Colon (tissue), 2 donors: ENCODE results near the gene TUBAL3.
"Not testable (repeated sequence)": the region's sequence is repeated elsewhere in the genome, so short reads cannot be mapped to it uniquely, and the experiment has no call there.

Experiments used
- FAIRE-seq: peaks from 2 replicates; lab custom pipeline; 2012; peaks lifted over from hg19 to GRCh38; lab: Jason Lieb, UNC
- donor health status: control.
- donor health status: control.

TUBAL3 gene

GRCh38 chr10:5423771-5424170, 19.1 kb upstream of the TUBAL3 start:
- no peak for FAIRE-seq

- no peak for FAIRE-seq
Observed at GRCh38 chr10:5419466-5420094, 15.0 kb upstream of the TUBAL3 start.

GRCh38 chr10:5418584-5418983, 14.0 kb upstream of the TUBAL3 start:
- FAIRE-seq: peak; percentile 47

GRCh38 chr10:5416981-5417380, 12.4 kb upstream of the TUBAL3 start:
- no peak for FAIRE-seq

GRCh38 chr10:5413012-5413938, 8.6 kb upstream of the TUBAL3 start:
- no peak for FAIRE-seq

GRCh38 chr10:5412277-5412941, 7.8 kb upstream of the TUBAL3 start, which contains the start of gene NET1:
NET1 (plus strand) TSS chr10:5412557; CDS start chr10:5412693, 136 bp downstream.
- no peak for FAIRE-seq

- FAIRE-seq: no peak
Observed at GRCh38 chr10:5411941-5412276, 7.3 kb upstream of the TUBAL3 start.

- FAIRE-seq: not testable (repeated sequence)
Observed at GRCh38 chr10:5410787-5411186, 6.2 kb upstream of the TUBAL3 start.

- FAIRE-seq: no peak
Observed at GRCh38 chr10:5406918-5407317, 2.3 kb upstream of the TUBAL3 start.

GRCh38 chr10:5402798-5403197, 1.8 kb downstream of the TUBAL3 start:
- FAIRE-seq: no peak

GRCh38 chr10:5400468-5401240, 4.0 kb downstream of the TUBAL3 start:
- FAIRE-seq: no peak

- FAIRE-seq: no peak
Observed at GRCh38 chr10:5399332-5399731, 5.3 kb downstream of the TUBAL3 start.

GRCh38 chr10:5396556-5397300, 7.9 kb downstream of the TUBAL3 start:
- FAIRE-seq: no peak

- no peak for FAIRE-seq
Observed at GRCh38 chr10:5395168-5395567, 9.5 kb downstream of the TUBAL3 start.

- FAIRE-seq: no peak
Observed at GRCh38 chr10:5393529-5393928, 11.1 kb downstream of the TUBAL3 start.

GRCh38 chr10:5391790-5392189, 12.8 kb downstream of the TUBAL3 start:
- no peak for FAIRE-seq

- no peak for FAIRE-seq
Observed at GRCh38 chr10:5390607-5391205, 13.9 kb downstream of the TUBAL3 start.

- no peak for FAIRE-seq
Observed at GRCh38 chr10:5387169-5387568, 17.5 kb downstream of the TUBAL3 start.

- FAIRE-seq: no peak
Observed at GRCh38 chr10:5385224-5385623, 19.4 kb downstream of the TUBAL3 start.

GRCh38 chr10:5381187-5381586, 23.4 kb downstream of the TUBAL3 start:
- no peak for FAIRE-seq

GRCh38 chr10:5380395-5380794, 24.2 kb downstream of the TUBAL3 start:
- not testable (repeated sequence) for FAIRE-seq
